Measurements from ENCODE around the gene KARS1. TPM values are rescaled to one million over a fixed set of nuclear protein-coding genes. Genes with fewer than 3 reads are reported as not detected.
A peak's percentile ranks its signal among the peaks of the same experiment; 100 is the strongest.

KARS1 gene
- total RNA-seq, 3 donors from 2014 or later, result 94.3 to 108 (median 103) TPM

DNA sequence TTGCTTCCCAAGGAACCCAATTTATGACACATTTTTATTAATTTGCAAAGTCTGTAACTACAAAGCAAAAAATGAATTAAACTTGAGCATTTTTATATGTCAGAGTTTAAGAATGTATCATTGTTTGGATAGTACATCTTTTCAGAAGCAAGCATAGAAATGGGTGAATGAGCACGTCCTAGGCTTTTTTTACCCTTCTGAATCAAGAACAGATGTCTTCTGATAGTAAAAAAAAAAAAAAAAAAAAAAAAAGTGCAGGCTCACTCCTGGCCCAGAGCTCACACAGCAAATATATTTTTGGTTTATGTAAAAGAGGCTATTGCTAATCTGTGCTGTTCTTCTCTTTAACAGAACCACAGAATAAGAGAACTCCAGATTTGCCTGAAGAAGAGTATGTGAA lies 6.5 kb upstream of the KARS1 start:
- ATAC-seq, result no peak
- Histone ChIP-seq H3K9me3 (no peaks in the 10 kb centered on the region), H3K4me3 (no peak overlapping the region), H3K36me3 (ENCODE audit: low read depth) (peaks cover 25% of the 10 kb centered on the region), H3K4me1 (ENCODE audit: low read depth) (peaks cover 14% of the 10 kb centered on the region)
- intact Hi-C loops (cut with DNase I, micrococcal nuclease), result loop anchor here in 1 of 2 donors (10.0 kb wide), 1 partner anchor 101 kb away; no protein-coding TSS in a partner anchor
- TF ChIP-seq, protein P1, sequence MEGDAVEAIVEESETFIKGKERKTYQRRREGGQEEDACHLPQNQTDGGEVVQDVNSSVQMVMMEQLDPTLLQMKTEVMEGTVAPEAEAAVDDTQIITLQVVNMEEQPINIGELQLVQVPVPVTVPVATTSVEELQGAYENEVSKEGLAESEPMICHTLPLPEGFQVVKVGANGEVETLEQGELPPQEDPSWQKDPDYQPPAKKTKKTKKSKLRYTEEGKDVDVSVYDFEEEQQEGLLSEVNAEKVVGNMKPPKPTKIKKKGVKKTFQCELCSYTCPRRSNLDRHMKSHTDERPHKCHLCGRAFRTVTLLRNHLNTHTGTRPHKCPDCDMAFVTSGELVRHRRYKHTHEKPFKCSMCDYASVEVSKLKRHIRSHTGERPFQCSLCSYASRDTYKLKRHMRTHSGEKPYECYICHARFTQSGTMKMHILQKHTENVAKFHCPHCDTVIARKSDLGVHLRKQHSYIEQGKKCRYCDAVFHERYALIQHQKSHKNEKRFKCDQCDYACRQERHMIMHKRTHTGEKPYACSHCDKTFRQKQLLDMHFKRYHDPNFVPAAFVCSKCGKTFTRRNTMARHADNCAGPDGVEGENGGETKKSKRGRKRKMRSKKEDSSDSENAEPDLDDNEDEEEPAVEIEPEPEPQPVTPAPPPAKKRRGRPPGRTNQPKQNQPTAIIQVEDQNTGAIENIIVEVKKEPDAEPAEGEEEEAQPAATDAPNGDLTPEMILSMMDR (IDR thresholded peaks at IDR 0.05), result no peak
- no peak for DNase-seq

DNA sequence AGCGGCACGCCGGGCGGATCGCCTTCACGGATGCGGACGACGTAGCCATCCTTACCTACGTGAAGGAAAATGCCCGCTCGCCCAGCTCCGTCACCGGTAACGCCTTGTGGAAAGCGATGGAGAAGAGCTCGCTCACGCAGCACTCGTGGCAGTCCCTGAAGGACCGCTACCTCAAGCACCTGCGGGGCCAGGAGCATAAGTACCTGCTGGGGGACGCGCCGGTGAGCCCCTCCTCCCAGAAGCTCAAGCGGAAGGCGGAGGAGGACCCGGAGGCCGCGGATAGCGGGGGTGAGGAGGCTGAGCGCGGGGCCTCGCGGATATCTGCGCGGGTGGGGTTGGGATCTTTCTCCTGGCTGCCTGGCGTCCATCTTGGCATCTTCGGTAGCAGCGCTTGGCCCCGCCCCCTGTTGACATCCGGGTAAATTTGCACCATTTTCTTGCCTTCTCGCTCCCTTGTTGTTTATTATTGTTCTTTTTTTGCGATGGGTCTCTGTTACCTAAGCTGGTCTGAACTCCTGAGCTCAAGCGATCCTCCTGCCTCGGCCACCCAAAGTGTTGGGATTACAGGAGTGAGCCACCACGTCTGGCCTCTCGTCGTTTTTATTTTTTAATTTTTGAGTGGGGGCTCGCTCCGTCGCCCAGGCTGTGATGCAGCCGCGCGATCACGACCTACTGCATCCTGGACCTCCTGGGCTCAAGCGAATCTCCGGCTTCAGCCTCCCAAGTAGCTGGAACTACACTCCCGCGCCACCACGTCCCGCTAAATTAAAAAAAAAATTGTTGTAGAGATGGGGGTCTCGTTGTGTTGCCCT lies 1.0 kb upstream of the KARS1 start:
- peak; percentile 74 for ATAC-seq
- no peaks in the 10 kb centered on the region for H3K36me3 ChIP-seq (ENCODE audit: low read depth)
- H3K4me1 ChIP-seq (ENCODE audit: low read depth), result peaks cover 35% of the 10 kb centered on the region
- peak; percentile 89 to 95 (median 91) for DNase-seq
- peak overlapping the region; percentile 99 for H3K4me3 ChIP-seq
- TF ChIP-seq, protein P1 (IDR thresholded peaks at IDR 0.05), result no peak
- intact Hi-C loops (cut with DNase I, micrococcal nuclease), result no loop called here
- H3K9me3 ChIP-seq, result no peaks in the 10 kb centered on the region

- no peaks in the 10 kb centered on the region for H3K9me3 ChIP-seq
- intact Hi-C loops (cut with DNase I, micrococcal nuclease), result no loop called here
- ATAC-seq, result peak; percentile 6
- TF ChIP-seq, protein P1 (IDR thresholded peaks at IDR 0.05), result no peak
- peaks cover 34% of the 10 kb centered on the region for H3K4me1 ChIP-seq (ENCODE audit: low read depth)
- no peak for DNase-seq
- no peaks in the 10 kb centered on the region for H3K36me3 ChIP-seq (ENCODE audit: low read depth)
- H3K4me3 ChIP-seq, result peak overlapping the region; percentile 99
Measured at GRCh38 chr16:75647112-75647491, 363 bp downstream of the KARS1 start.

GRCh38 chr16:75644240-75645012 lies 3.0 kb downstream of the KARS1 start:
- TF ChIP-seq, protein P1 (IDR thresholded peaks at IDR 0.05), result no peak
- Histone ChIP-seq H3K4me3 (no peak overlapping the region), H3K36me3 (ENCODE audit: low read depth) (no peaks in the 10 kb centered on the region), H3K9me3 (no peaks in the 10 kb centered on the region), H3K4me1 (ENCODE audit: low read depth) (peaks cover 21% of the 10 kb centered on the region)
- ATAC-seq (no peak), DNase-seq (no peak)
- intact Hi-C loops (cut with DNase I, micrococcal nuclease), result no loop called here

DNA sequence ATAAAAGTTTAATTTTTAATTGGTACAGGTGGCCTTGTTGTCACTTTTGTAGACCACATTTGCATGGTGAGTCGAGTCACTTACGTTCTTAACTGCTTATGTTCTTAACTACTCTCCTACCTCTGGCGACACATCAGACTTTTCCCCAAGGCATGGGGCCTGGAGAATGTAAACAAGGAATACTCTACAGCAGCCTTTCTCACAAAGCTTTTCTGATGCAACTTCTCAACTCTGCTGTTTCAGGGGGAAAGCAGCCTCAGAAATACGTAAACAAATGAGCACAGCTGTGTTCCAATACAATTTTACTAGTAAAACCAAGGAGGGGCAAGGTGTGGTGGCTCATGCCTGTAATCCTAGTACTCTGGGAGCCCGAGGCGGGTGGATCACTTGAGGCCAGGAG lies 6.9 kb downstream of the KARS1 start:
- H3K4me3 ChIP-seq, result no peak overlapping the region
- ATAC-seq (no peak), DNase-seq (no peak)
- no peaks in the 10 kb centered on the region for H3K9me3 ChIP-seq
- TF ChIP-seq, protein P1 (IDR thresholded peaks at IDR 0.05), result no peak
- H3K36me3 ChIP-seq (ENCODE audit: low read depth), result no peaks in the 10 kb centered on the region
- intact Hi-C loops (cut with DNase I, micrococcal nuclease), result no loop called here
- peaks cover 7% of the 10 kb centered on the region for H3K4me1 ChIP-seq (ENCODE audit: low read depth)
